NOMO-1 treated with dmso at 0.1 percent for 144 hours (cell line): ENCODE results near the gene PRICKLE4.

Experiments
- DNase-seq: peaks from one replicate; lab custom pipeline; 2025; ENCODE audit not compliant: unreplicated experiment; lab: John Stamatoyannopoulos, UW

Gene PRICKLE4

GRCh38 chr6:41836022-41836659, 55.6 kb downstream of the PRICKLE4 start:
- DNase-seq: no peak

- no peak for DNase-seq
Observed at GRCh38 chr6:41836660-41837052, 56.1 kb downstream of the PRICKLE4 start.
